Liver (tissue), 2 donors: Measurements from ENCODE around the gene MSI2.

ENCODE experiments used
- SP1 ChIP-seq: IDR thresholded peaks from 2 replicates; pipeline ENCODE4 v1.6.1; 2018; ENCODE audit warnings: antibody characterized with exemption, mild to moderate bottlenecking
- YY1 ChIP-seq: IDR thresholded peaks from 2 replicates; pipeline ENCODE4 v1.6.1; 2016; ENCODE audit warnings: antibody characterized with exemption, mild to moderate bottlenecking
- donor health status: healthy.

DNA sequence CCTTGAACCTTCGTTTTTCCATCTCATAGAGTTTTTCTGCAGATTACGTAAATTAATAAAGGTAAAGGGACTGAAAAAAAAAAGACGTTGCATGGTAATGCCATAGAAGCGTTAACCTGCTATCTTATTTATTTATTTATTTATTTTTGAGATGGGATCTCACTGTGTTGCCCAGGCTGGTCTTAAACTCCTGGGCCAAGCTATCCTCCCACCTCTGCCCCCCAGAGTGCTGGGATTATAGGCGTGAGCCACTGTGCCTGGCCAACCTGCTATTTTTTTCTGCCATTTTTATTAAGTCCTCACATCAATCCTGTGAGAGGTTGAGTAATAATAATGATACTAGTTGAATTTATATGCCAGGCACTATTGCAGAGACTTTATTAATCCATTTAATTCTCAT lies 7.9 kb downstream of the MSI2 start:
- no peak for TF ChIP-seq YY1
- TF ChIP-seq SP1, result no peak
